Endodermal cell (in vitro differentiated cells): ENCODE data around the gene IFNG-AS1. TPM values are rescaled to one million over a fixed set of nuclear protein-coding genes. Genes with fewer than 3 reads are reported as not detected.

Source experiments
- DNase-seq: peaks from one replicate; pipeline ENCODE4 v3.0.0-alpha.2; 2017
- H3K27ac ChIP-seq: 2 replicates; pipeline ENCODE4 v1.5.1; 2013; ENCODE audit warnings: mild to moderate bottlenecking, low read depth, low read length, moderate library complexity
- H3K27me3 ChIP-seq: 2 replicates; pipeline ENCODE4 v1.6.1; 2013; ENCODE audit warnings: mild to moderate bottlenecking, low read length, moderate library complexity; ENCODE audit not compliant: insufficient read depth, control insufficient read depth, poor library complexity, severe bottlenecking
- H3K36me3 ChIP-seq: 2 replicates; pipeline ENCODE4 v1.7.0; 2013; ENCODE audit warnings: mild to moderate bottlenecking, low read length, moderate library complexity; ENCODE audit not compliant: control insufficient read depth, insufficient read depth
- H3K4me1 ChIP-seq: one replicate; pipeline ENCODE4 v1.7.0; 2013; ENCODE audit warnings: low read length; ENCODE audit not compliant: control insufficient read depth, insufficient read depth
- H3K4me3 ChIP-seq: 2 replicates; pipeline ENCODE4 v1.5.1; 2013; ENCODE audit warnings: mild to moderate bottlenecking, low read length, moderate library complexity
- H3K9ac ChIP-seq: 2 replicates; pipeline ENCODE4 v1.6.1; 2013; ENCODE audit warnings: mild to moderate bottlenecking, low read length, moderate library complexity; ENCODE audit not compliant: poor library complexity, severe bottlenecking; ENCODE audit errors: extremely low read depth
- H3K9me3 ChIP-seq: 2 replicates; pipeline ENCODE4 v1.6.1; 2013; ENCODE audit warnings: mild to moderate bottlenecking, low read length, moderate library complexity; ENCODE audit not compliant: control insufficient read depth
- H3K27ac Mint-ChIP-seq: 2 replicates; pipeline ENCODE4 v1.8.0; 2020; ENCODE audit warnings: mixed read lengths
- H3K27me3 Mint-ChIP-seq: 2 replicates; pipeline ENCODE4 v1.8.0; 2021; ENCODE audit warnings: mild to moderate bottlenecking, mixed read lengths; ENCODE audit not compliant: insufficient read depth
- H3K36me3 Mint-ChIP-seq: 2 replicates; pipeline ENCODE4 v1.8.0; 2020; ENCODE audit warnings: low read depth, mixed read lengths
- H3K4me1 Mint-ChIP-seq: 2 replicates; pipeline ENCODE4 v1.8.0; 2020; ENCODE audit warnings: mixed read lengths
- H3K4me3 Mint-ChIP-seq: 2 replicates; pipeline ENCODE4 v1.8.0; 2020; ENCODE audit warnings: mild to moderate bottlenecking, moderate library complexity, mixed read lengths
- H3K9me3 Mint-ChIP-seq: 2 replicates; pipeline ENCODE4 v1.8.0; 2020; ENCODE audit warnings: mild to moderate bottlenecking, mixed read lengths
- CTCF ChIP-seq: fragments of 200-600 bp; sonication (generic); conservative IDR thresholded peaks from 2 replicates; pipeline ENCODE4 v1.5.0; 2021; ENCODE audit warnings: antibody characterized with exemption, mild to moderate bottlenecking
- WGBS, 2 experiments: methylation state at CpG; one replicate each; pipeline versions ENCODE4 v1.1.5 to v1.1.7; 2013; ENCODE audit warnings: missing lambda C conversion rate in 2 of 2, mixed read lengths in 1 of 2; ENCODE audit not compliant: insufficient coverage in 1 of 2, insufficient read length in 1 of 2; 5-methylcytosine and 5-hydroxymethylcytosine counted together
- total RNA-seq, 2 donors: library from RNA; stranded (reverse); fragmentation: NEBNext Ultra II Directional in 1 of 2; extraction: Animal tissue kit (Norgen Biotek cat#: 25700) in 1 of 2; gene quantifications; 2 replicates in 1 of 2; 3 replicates in 1 of 2; pipeline ENCODE4 v1.2.1, GENCODE V29; 2021

Gene IFNG-AS1
- total RNA-seq, 2 donors from 2014 or later: not detected

- DNase-seq: no peak
- H3K36me3 Mint-ChIP-seq: no peaks in the 10 kb centered on the region
- 96 to 98% methylated on average over 4 to 5 of the region's 5 CpGs for WGBS, 2 experiments
These were observed 45.3 kb downstream of the IFNG-AS1 start for GRCh38 chr12:68034567-68034966.

GRCh38 chr12:68036642-68037041 lies 47.4 kb downstream of the IFNG-AS1 start:
- H3K9me3 ChIP-seq: no peaks in the 10 kb centered on the region
- Mint-ChIP-seq H3K4me1 (no peaks in the 10 kb centered on the region), H3K9me3 (no peaks in the 10 kb centered on the region), H3K4me3 (no peak overlapping the region), H3K27me3 (no peaks in the 10 kb centered on the region), H3K27ac (no peak overlapping the region), H3K36me3 (no peaks in the 10 kb centered on the region)
- no peak for TF ChIP-seq CTCF
- no peaks in the 10 kb centered on the region for H3K4me1 ChIP-seq
- no peak overlapping the region for H3K9ac ChIP-seq
- DNase-seq: no peak
- no peaks in the 10 kb centered on the region for H3K27me3 ChIP-seq
- H3K27ac ChIP-seq: no peak overlapping the region
- H3K4me3 ChIP-seq: no peak overlapping the region
- WGBS, 2 experiments: 86 to 91% methylated on average over 1 to 7 of the region's 7 CpGs
- no peaks in the 10 kb centered on the region for H3K36me3 ChIP-seq

More at GRCh38 chr12:68034567-68034966, 45.3 kb downstream of the IFNG-AS1 start:
- no peaks in the 10 kb centered on the region for H3K27me3 Mint-ChIP-seq
- H3K4me1 Mint-ChIP-seq: no peaks in the 10 kb centered on the region
- no peak for TF ChIP-seq CTCF
- no peaks in the 10 kb centered on the region for H3K9me3 Mint-ChIP-seq
- Histone ChIP-seq H3K36me3 (no peaks in the 10 kb centered on the region), H3K4me3 (no peak overlapping the region), H3K4me1 (no peaks in the 10 kb centered on the region), H3K9ac (no peak overlapping the region), H3K27me3 (no peaks in the 10 kb centered on the region), H3K27ac (no peak overlapping the region), H3K9me3 (no peaks in the 10 kb centered on the region)
- no peak overlapping the region for H3K27ac Mint-ChIP-seq
- no peak overlapping the region for H3K4me3 Mint-ChIP-seq

GRCh38 chr12:68037616-68038255 lies 48.5 kb downstream of the IFNG-AS1 start:
- no peak overlapping the region for H3K27ac Mint-ChIP-seq
- H3K9me3 Mint-ChIP-seq: no peaks in the 10 kb centered on the region
- no peaks in the 10 kb centered on the region for H3K27me3 Mint-ChIP-seq
- Histone ChIP-seq H3K27ac (no peak overlapping the region), H3K4me3 (no peak overlapping the region), H3K4me1 (no peaks in the 10 kb centered on the region), H3K27me3 (no peaks in the 10 kb centered on the region), H3K36me3 (no peaks in the 10 kb centered on the region), H3K9me3 (no peaks in the 10 kb centered on the region), H3K9ac (no peak overlapping the region)
- H3K4me1 Mint-ChIP-seq: peaks cover 2% of the 10 kb centered on the region
- no peak for DNase-seq
- no peak overlapping the region for H3K4me3 Mint-ChIP-seq
- no peaks in the 10 kb centered on the region for H3K36me3 Mint-ChIP-seq
- no peak for TF ChIP-seq CTCF
